ENCODE results near the gene STAT6. TPM values are rescaled to one million over a fixed set of nuclear protein-coding genes. Genes with fewer than 3 reads are reported as not detected.

Gene STAT6
- total RNA-seq, 6 donors from 2014 or later: 123 to 605 (median 251) TPM

DNA sequence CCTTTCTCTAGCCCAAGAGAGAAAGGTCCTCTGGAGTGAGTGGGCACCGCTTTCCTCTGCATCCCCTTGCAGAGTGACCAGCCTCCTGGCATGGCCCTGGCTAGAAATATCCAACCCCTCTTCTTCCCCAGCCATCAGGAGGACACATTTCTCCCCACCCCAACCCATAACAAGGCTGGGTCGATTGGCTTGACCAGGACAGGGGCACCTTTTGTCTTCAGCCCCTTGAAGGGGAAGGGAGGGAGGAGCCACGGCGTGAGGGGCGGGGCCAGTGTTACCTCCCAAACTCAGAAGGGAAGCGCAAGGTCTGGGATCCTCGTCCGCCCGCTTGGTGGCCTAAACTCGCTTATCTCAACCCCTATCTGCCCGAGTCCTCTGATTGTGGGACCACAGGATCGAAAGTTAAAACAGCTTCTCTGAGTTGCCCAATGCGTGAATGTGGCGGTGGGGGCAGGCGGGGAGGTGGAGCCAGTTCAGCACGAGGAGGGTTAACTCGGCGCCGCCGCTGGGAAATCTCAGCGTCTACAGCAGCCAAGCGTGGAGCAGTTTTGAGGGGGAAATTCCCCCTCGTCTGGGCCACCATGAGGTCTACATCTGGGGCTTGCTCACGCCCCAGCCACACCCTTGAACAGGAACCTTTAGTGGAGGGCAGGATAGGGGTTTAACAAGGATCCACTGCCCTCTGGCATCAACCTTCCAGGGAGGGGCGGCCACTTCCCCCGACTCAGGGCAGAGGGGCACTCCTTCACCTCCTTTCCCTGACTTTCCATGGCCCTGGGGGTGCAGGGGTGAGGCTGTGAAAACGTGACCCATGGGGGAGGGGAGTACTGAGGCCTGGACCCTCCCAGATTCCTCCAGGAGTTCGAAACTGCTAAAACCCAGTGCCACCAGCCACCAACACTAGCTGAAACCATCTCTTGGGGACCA, 795 bp downstream of the STAT6 start:
- ATAC-seq (ENCODE audit: low FRiP score in 2 of 2): peak; percentile 1 to 55

DNA sequence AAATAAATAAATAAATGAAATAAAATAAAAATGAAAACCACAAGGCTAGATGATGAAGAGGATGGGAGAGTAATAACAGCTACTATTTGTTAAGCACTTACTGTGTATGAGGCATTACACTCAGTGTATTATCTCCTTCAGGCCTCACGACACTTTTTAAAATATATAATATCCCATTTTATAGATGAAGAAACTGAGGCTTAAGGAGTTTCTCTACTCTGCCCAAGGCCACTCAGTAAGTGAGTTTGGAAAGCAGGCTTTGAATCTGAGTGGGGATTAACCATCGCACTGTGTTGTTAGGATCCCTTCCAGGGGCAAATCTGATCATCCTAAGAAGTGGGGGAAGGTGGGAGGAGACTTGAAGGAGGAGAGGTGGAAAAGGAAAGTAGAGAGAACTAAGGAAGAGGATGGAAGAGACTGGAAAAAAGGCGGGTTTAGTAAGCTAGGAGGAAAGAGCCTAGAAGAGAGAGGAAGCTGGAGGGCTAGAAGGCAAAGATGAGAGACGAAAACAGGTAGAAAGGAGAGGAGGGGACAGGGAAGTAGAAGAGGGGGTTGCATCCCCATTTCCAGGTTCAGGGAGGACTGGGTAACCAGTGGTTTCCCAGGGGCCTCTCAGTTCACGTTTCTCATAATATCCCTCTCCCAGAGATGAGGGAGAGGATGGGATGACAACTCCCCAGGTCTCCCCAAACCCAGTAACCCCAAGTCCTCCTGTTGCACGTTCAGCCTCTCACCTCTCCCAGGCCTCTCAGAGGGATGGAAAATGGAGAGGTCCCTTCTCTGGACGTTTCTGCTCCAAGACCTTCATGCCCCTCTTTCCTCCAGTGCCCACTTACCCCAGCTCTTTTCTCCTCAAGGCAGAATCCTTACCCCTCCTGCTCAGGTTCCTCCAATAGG, 1.7 kb downstream of the STAT6 start:
- no peak for ATAC-seq (ENCODE audit: low FRiP score in 2 of 2)
- peaks cover 31 to 39% (median 35%) of the 10 kb centered on the region in 4 donors for H3K4me1 ChIP-seq
- H3K9me3 ChIP-seq: no peaks in the 10 kb centered on the region
- no peaks in the 10 kb centered on the region for H3K27me3 ChIP-seq
- no peak for DNase-seq
- H3K36me3 ChIP-seq: peaks cover 18 to 44% (median 39%) of the 10 kb centered on the region in 4 donors
- H3K27ac ChIP-seq: peak overlapping the region; percentile 94 to 100 (median 99)
- H3K4me3 ChIP-seq: peak overlapping the region; percentile 67 to 84 (median 72)
- TF ChIP-seq POLR2AphosphoS5 (IDR thresholded peaks at IDR 0.05) (no peak), POLR2A (IDR thresholded peaks at IDR 0.05) (no peak)
- 46 to 58% methylated on average over 7 of the region's 7 CpGs for WGBS, 2 donors

More for the DNA sequence above, 795 bp downstream of the STAT6 start:
- WGBS, 2 donors: 4 to 7% methylated on average over 9 to 27 of the region's 28 CpGs
- Histone ChIP-seq H3K27ac (peak overlapping the region; percentile 94 to 100 (median 99)), H3K4me3 (peak overlapping the region; percentile 67 to 84 (median 72)), H3K27me3 (no peaks in the 10 kb centered on the region), H3K4me1 (peaks cover 31 to 39% (median 35%) of the 10 kb centered on the region in 4 donors), H3K36me3 (peaks cover 10 to 35% (median 30%) of the 10 kb centered on the region in 4 donors), H3K9me3 (no peaks in the 10 kb centered on the region)
- TF ChIP-seq POLR2AphosphoS5 (IDR thresholded peaks at IDR 0.05) (peak; percentile 34 to 54), POLR2A (IDR thresholded peaks at IDR 0.05) (peak in 1 of 4 donors; percentile 47), EP300 (IDR thresholded peaks at IDR 0.05) (no peak)
- TF ChIP-seq, protein P1, sequence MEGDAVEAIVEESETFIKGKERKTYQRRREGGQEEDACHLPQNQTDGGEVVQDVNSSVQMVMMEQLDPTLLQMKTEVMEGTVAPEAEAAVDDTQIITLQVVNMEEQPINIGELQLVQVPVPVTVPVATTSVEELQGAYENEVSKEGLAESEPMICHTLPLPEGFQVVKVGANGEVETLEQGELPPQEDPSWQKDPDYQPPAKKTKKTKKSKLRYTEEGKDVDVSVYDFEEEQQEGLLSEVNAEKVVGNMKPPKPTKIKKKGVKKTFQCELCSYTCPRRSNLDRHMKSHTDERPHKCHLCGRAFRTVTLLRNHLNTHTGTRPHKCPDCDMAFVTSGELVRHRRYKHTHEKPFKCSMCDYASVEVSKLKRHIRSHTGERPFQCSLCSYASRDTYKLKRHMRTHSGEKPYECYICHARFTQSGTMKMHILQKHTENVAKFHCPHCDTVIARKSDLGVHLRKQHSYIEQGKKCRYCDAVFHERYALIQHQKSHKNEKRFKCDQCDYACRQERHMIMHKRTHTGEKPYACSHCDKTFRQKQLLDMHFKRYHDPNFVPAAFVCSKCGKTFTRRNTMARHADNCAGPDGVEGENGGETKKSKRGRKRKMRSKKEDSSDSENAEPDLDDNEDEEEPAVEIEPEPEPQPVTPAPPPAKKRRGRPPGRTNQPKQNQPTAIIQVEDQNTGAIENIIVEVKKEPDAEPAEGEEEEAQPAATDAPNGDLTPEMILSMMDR (IDR thresholded peaks at IDR 0.05): peak in 1 of 6 experiments; percentile 5
- peak; percentile 82 to 91 for DNase-seq

DNA sequence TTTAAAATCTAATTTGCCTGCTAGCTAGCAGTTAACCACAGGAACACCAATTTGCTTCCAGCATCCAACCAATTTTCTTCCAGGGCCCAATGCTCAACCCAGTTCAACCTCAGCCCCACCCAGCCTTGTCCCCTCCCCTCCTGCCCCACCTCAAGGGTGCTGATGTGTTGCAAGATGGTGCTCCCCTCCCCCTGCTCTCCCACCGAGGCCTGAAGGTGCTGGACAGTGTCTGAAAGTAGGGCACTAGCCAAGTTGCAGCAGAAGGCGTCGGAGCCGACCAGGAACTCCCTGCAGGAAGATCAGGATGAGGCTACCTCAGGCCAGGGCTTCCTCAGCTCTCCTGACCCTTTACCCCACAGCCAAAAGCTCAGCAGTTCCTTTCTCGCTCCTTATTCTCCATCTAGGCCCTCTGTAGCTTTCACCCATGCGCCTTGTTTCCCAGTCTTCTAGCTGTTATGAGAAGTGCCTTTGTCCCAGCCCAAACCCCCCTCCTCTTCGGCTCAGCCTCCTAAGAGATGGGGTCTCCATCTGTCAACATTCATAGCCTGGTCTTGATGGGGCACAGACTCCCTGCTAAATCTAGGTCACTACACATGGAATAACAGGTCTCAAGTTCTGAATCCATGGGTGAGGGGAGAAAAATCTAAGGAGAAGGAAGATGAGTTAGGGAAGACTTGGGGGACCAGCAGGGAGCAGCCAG, 3.6 kb downstream of the STAT6 start:
- peak overlapping the region in 1 of 4 donors; percentile 18 for H3K27ac ChIP-seq
- DNase-seq (peak in 1 of 2 donors; percentile 55), ATAC-seq (ENCODE audit: low FRiP score in 2 of 2) (no peak)
- no peaks in the 10 kb centered on the region for H3K9me3 ChIP-seq
- TF ChIP-seq POLR2A (IDR thresholded peaks at IDR 0.05) (no peak), EP300 (IDR thresholded peaks at IDR 0.05) (no peak), POLR2AphosphoS5 (IDR thresholded peaks at IDR 0.05) (no peak)
- TF ChIP-seq, protein P1 (IDR thresholded peaks at IDR 0.05): no peak
- no peak overlapping the region for H3K4me3 ChIP-seq
- H3K27me3 ChIP-seq: no peaks in the 10 kb centered on the region
- WGBS, 2 donors: 76 to 79% methylated on average over 7 of the region's 7 CpGs
- peaks cover 29 to 43% (median 33%) of the 10 kb centered on the region in 4 donors for H3K4me1 ChIP-seq
- H3K36me3 ChIP-seq: peaks cover 24 to 58% (median 50%) of the 10 kb centered on the region in 4 donors

DNA sequence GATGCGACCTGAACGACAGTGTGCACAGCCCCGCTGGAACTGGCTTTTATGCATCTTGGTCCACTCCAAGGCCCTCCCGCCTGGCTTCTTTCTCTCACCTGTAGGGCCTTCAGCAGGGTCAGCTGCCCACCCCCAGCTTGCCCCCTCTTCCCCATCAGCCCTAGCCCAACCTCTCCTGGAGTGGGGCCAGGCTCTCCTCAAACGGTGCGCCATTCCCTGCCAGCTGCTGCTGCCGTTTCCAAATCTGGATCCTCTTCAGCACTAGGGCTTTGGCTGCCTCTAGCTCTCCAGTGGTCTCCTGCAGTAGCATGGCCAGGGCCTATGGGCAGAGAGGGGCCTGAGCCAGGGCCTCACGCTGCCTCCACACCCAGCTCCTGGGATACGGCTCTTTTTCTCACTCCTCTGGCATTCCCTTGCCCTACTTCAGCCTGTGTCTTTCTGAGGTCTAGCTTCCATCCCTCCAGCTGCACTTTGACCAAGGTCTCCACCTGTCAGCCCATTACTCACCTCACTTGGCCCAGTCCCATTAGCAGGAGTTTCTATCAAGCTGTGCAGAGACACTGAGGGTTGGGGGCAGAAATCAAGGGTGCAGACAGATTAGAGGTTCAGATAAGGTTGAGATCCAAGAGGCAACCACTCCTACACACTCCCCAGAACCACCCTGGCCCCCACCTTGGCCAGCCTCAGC, 5.0 kb downstream of the STAT6 start:
- Histone ChIP-seq H3K4me1 (peaks cover 25 to 38% (median 27%) of the 10 kb centered on the region in 4 donors), H3K9me3 (no peaks in the 10 kb centered on the region), H3K4me3 (no peak overlapping the region), H3K27ac (no peak overlapping the region), H3K36me3 (peaks cover 24 to 69% (median 61%) of the 10 kb centered on the region in 4 donors), H3K27me3 (no peaks in the 10 kb centered on the region)
- DNase-seq (no peak), ATAC-seq (ENCODE audit: low FRiP score in 2 of 2) (no peak)
- WGBS, 2 donors: 81 to 85% methylated on average over 7 to 9 of the region's 9 CpGs
- TF ChIP-seq, protein P1 (IDR thresholded peaks at IDR 0.05): no peak
- TF ChIP-seq POLR2A (IDR thresholded peaks at IDR 0.05) (no peak), EP300 (IDR thresholded peaks at IDR 0.05) (no peak), POLR2AphosphoS5 (IDR thresholded peaks at IDR 0.05) (no peak)
